Duodenal mucosa (tissue), 2 donors: ENCODE measurements around the gene HOXC13.

Experiments
- H3K27ac ChIP-seq: one replicate; pipeline ENCODE4 v1.7.0; 2013; ENCODE audit warnings: low read depth, low read length
- H3K27me3 ChIP-seq, 2 donors: one replicate each; pipeline ENCODE4 v1.7.0; 2013; ENCODE audit warnings: low read length in 2 of 2, control low read depth in 1 of 2; ENCODE audit not compliant: insufficient read depth in 2 of 2, control insufficient read depth in 1 of 2
- H3K36me3 ChIP-seq, 2 donors: one replicate each; pipeline ENCODE4 v1.7.0; 2013; ENCODE audit warnings: low read length in 2 of 2, control low read depth in 1 of 2; ENCODE audit not compliant: insufficient read depth in 2 of 2, control insufficient read depth in 1 of 2
- H3K4me1 ChIP-seq, 2 donors: one replicate each; pipeline ENCODE4 v1.7.0; 2013; ENCODE audit warnings: low read length in 2 of 2, control low read depth in 1 of 2; ENCODE audit not compliant: insufficient read depth in 2 of 2, control insufficient read depth in 1 of 2
- H3K4me3 ChIP-seq, 2 donors: one replicate each; pipeline ENCODE4 v1.7.0; 2013; ENCODE audit warnings: low read length in 2 of 2, low read depth in 1 of 2
- H3K9ac ChIP-seq, 2 donors: one replicate each; pipeline ENCODE4 v1.7.0; 2013; ENCODE audit warnings: low read length in 2 of 2, low read depth in 1 of 2
- H3K9me3 ChIP-seq, 2 donors: one replicate each; pipeline ENCODE4 v1.7.0; 2013; ENCODE audit warnings: low read length in 2 of 2, control low read depth in 1 of 2; ENCODE audit not compliant: control insufficient read depth in 1 of 2

Gene HOXC13

GRCh38 chr12:53995378-53996239, 57.0 kb downstream of the HOXC13 start:
- Histone ChIP-seq H3K4me1 (peaks cover 16 to 21% of the 10 kb centered on the region in 2 donors), H3K36me3 (no peaks in the 10 kb centered on the region), H3K9ac (peak overlapping the region; percentile 54 to 59), H3K4me3 (peak overlapping the region; percentile 70 to 73), H3K27ac (no peak overlapping the region), H3K27me3 (peaks cover 92 to 100% of the 10 kb centered on the region in 2 donors), H3K9me3 (no peaks in the 10 kb centered on the region)
